PFSK-1 (cell line): ENCODE data around the gene GBE1.

Experiments
- FOXP2 ChIP-seq: optimal IDR thresholded peaks from 2 replicates; pipeline ENCODE3; 2011; ENCODE audit warnings: borderline replicate concordance, control low read depth, inconsistent platforms; ENCODE audit not compliant: insufficient read depth; ENCODE audit errors: extremely low read length, extremely low read depth
- POLR2AphosphoS5 ChIP-seq: IDR thresholded peaks from 2 replicates; pipeline ENCODE4 v1.6.1; 2012; ENCODE audit warnings: low read depth, mild to moderate bottlenecking, control low read depth, low read length, moderate library complexity
- SIN3A ChIP-seq: IDR thresholded peaks from 2 replicates; pipeline ENCODE4 v1.6.1; 2012; ENCODE audit warnings: mild to moderate bottlenecking, low read length, moderate library complexity, borderline replicate concordance; ENCODE audit not compliant: insufficient read depth
- TAF1 ChIP-seq: IDR thresholded peaks from 2 replicates; pipeline ENCODE4 v1.6.1; 2012; ENCODE audit warnings: low read length, control low read depth, borderline replicate concordance; ENCODE audit not compliant: insufficient read depth
- TF ChIP-seq, protein P1 (sequence below), 2 experiments: IDR thresholded peaks; 2 replicates each; pipeline versions ENCODE4 v1.6.1 to v1.8.0; 2011 to 2012; ENCODE audit warnings: low read depth in 2 of 2, low read length in 2 of 2, control low read depth in 1 of 2, inconsistent platforms in 1 of 2, mild to moderate bottlenecking in 1 of 2, moderate library complexity in 1 of 2; ENCODE audit not compliant: insufficient read depth in 1 of 2

DNA sequence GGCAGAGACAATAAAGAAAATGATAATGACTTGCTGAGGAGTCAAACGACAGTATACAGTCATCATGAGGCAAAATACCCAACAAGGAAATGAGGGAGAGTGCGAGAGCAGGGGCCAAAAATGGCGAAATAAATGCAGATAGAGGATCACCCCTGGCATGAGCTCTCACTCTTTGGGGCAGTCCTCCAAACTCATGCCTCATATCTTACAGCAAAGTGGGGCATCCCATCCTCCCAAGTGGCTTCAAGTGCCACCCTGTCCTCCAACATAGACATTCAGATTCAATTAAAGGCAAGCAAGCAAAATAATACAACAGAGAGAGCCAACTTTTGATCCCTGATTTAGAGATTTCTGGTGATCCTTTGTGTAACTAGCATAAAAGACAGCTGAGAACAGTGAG, 278.4 kb downstream of the GBE1 start:
- TF ChIP-seq POLR2AphosphoS5 (no peak), TAF1 (no peak), SIN3A (no peak), FOXP2 (no peak)
- TF ChIP-seq, protein P1, sequence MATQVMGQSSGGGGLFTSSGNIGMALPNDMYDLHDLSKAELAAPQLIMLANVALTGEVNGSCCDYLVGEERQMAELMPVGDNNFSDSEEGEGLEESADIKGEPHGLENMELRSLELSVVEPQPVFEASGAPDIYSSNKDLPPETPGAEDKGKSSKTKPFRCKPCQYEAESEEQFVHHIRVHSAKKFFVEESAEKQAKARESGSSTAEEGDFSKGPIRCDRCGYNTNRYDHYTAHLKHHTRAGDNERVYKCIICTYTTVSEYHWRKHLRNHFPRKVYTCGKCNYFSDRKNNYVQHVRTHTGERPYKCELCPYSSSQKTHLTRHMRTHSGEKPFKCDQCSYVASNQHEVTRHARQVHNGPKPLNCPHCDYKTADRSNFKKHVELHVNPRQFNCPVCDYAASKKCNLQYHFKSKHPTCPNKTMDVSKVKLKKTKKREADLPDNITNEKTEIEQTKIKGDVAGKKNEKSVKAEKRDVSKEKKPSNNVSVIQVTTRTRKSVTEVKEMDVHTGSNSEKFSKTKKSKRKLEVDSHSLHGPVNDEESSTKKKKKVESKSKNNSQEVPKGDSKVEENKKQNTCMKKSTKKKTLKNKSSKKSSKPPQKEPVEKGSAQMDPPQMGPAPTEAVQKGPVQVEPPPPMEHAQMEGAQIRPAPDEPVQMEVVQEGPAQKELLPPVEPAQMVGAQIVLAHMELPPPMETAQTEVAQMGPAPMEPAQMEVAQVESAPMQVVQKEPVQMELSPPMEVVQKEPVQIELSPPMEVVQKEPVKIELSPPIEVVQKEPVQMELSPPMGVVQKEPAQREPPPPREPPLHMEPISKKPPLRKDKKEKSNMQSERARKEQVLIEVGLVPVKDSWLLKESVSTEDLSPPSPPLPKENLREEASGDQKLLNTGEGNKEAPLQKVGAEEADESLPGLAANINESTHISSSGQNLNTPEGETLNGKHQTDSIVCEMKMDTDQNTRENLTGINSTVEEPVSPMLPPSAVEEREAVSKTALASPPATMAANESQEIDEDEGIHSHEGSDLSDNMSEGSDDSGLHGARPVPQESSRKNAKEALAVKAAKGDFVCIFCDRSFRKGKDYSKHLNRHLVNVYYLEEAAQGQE (IDR thresholded peaks at IDR 0.05; ENCODE audit: insufficient read depth in 1 of 2, low read depth in 2 of 2, low read length in 2 of 2), result no peak
